HAP-1 (cell line): ENCODE data around the gene CHST9.

Source experiments
- DNase-seq, 2 experiments: peaks; one replicate each; pipeline ENCODE4 v3.0.0-alpha.2; 2016 to 2020; ENCODE audit warnings: low spot score in 2 of 2
- H3K27me3 ChIP-seq: fragments of 250-450 bp; sonication (Bioruptor Pico); 2 replicates; pipeline ENCODE4 v1.5.1; 2020; ENCODE audit warnings: low read depth, mild to moderate bottlenecking, moderate library complexity
- H3K36me3 ChIP-seq: fragments of 250-450 bp; sonication (Bioruptor Pico); replicated peaks from 2 replicates; pipeline ENCODE4 v1.5.1; 2020; ENCODE audit warnings: mild to moderate bottlenecking
- H3K4me1 ChIP-seq: fragments of 250-450 bp; sonication (Bioruptor Pico); 2 replicates; pipeline ENCODE4 v1.5.1; 2020; ENCODE audit warnings: mild to moderate bottlenecking
- H3K4me3 ChIP-seq: fragments of 250-450 bp; sonication (Bioruptor Pico); 2 replicates; pipeline ENCODE4 v1.5.1; 2020; ENCODE audit warnings: mild to moderate bottlenecking, moderate library complexity
- H3K9me3 ChIP-seq: fragments of 250-450 bp; sonication (Bioruptor Pico); 2 replicates; pipeline ENCODE4 v1.5.1; 2020; ENCODE audit warnings: mild to moderate bottlenecking, moderate library complexity
- in situ Hi-C: fragments of 300-500 bp; cut with MboI; formaldehyde crosslinking; loops from 3 replicates; pipeline ENCODE4 v1.14.3; 2020; ENCODE audit warnings: low sequenced_read_pairs, inconsistent platforms, mixed read lengths

Gene CHST9

GRCh38 chr18:27040796-27041195 lies 144.3 kb downstream of the CHST9 start:
- Histone ChIP-seq H3K4me3 (no peak overlapping the region), H3K9me3 (no peaks in the 10 kb centered on the region)
- DNase-seq = no peak

GRCh38 chr18:27033722-27034121 lies 151.4 kb downstream of the CHST9 start:
- Histone ChIP-seq H3K36me3 (no peaks in the 10 kb centered on the region), H3K27me3 (peaks cover 6% of the 10 kb centered on the region; the same call in 1 of the 2 replicates), H3K4me3 (no peak overlapping the region), H3K9me3 (no peaks in the 10 kb centered on the region), H3K4me1 (no peaks in the 10 kb centered on the region)
- no peak for DNase-seq
- in situ Hi-C loops = no loop called here

More at GRCh38 chr18:27040796-27041195, 144.3 kb downstream of the CHST9 start:
- peaks cover 9% of the 10 kb centered on the region for H3K27me3 ChIP-seq
- in situ Hi-C loops = no loop called here
- no peaks in the 10 kb centered on the region for H3K36me3 ChIP-seq
- no peaks in the 10 kb centered on the region for H3K4me1 ChIP-seq

GRCh38 chr18:27030421-27030820 lies 154.7 kb downstream of the CHST9 start:
- in situ Hi-C loops = no loop called here
- Histone ChIP-seq H3K4me3 (no peak overlapping the region), H3K27me3 (peaks cover 10% of the 10 kb centered on the region)

DNA sequence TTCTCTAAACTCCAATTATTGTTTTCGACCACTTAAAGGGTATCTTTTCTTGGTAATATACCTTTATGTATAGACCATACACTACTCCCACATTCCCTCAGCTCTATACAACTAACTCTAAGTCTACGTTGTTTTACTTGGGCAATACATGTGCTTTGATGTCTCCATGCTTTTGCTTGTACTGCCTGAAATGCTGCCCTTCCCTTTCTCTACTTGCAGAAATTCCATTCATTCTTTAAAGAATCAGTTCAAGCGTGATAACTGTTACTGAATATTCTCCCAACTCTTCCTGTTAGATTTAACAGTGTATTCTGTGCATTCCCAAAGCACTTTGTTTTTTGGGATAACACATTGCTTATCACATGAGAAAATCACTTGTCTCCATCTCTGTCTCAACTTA lies 162.6 kb downstream of the CHST9 start:
- H3K27me3 ChIP-seq = peaks cover 6% of the 10 kb centered on the region
- in situ Hi-C loops = no loop called here
- H3K36me3 ChIP-seq = no peaks in the 10 kb centered on the region
- no peak overlapping the region for H3K4me3 ChIP-seq
- H3K9me3 ChIP-seq = no peaks in the 10 kb centered on the region
- no peak for DNase-seq
- no peaks in the 10 kb centered on the region for H3K4me1 ChIP-seq

More at GRCh38 chr18:27030421-27030820, 154.7 kb downstream of the CHST9 start:
- H3K4me1 ChIP-seq = no peaks in the 10 kb centered on the region
- DNase-seq = no peak
- H3K9me3 ChIP-seq = no peaks in the 10 kb centered on the region
- no peaks in the 10 kb centered on the region for H3K36me3 ChIP-seq

GRCh38 chr18:27017901-27018500 lies 167.1 kb downstream of the CHST9 start:
- Histone ChIP-seq H3K4me1 (no peaks in the 10 kb centered on the region), H3K9me3 (no peaks in the 10 kb centered on the region), H3K27me3 (0 out of 2 replicates have a peak, but pooled peaks cover 3% of the 10 kb centered on the region), H3K4me3 (no peak overlapping the region), H3K36me3 (no peaks in the 10 kb centered on the region)
- in situ Hi-C loops = no loop called here
- no peak for DNase-seq

DNA sequence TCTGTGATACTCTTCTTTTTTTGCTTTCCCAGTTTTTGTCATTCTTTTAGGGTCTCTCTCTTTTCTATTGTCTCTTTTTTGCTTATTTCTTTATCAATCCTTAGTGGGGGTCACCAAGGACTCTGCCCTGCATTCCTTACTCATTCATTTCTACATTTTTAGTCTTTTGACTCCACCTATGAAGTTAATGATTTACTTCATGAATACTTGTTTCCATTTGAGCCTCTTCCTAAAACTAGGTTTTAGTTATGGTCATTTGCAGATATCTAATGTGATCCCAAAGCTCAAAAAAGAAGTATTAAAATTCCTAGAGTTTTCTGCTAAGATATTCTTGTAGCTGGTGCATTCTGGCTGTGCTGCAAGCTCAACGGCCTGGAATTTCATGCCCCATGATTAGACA lies 170.3 kb downstream of the CHST9 start:
- 0 out of 2 replicates have a peak, but pooled peaks cover 3% of the 10 kb centered on the region for H3K27me3 ChIP-seq
- no peaks in the 10 kb centered on the region for H3K9me3 ChIP-seq
- in situ Hi-C loops = no loop called here
- no peaks in the 10 kb centered on the region for H3K36me3 ChIP-seq
- H3K4me3 ChIP-seq = no peak overlapping the region
- no peak for DNase-seq
- no peaks in the 10 kb centered on the region for H3K4me1 ChIP-seq

DNA sequence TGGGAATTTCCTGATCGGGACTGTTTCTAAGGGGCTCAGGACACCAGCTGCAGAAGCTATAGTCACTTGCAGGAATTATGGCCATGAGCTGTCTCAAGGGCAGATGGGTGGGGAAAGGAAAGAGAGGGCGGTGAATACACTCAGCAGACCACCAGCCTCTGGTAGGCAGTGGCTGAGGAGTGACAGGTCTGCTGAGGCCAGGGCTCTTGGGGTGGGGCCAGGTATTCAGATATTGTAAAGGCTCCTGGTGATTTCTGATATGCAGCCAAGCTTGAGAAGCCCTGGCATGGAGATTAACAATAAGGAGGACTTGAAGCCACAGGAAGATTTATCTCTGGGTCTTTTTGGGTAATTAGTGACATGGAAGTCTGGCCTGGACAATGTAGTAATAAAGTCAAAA lies 174.3 kb downstream of the CHST9 start:
- Histone ChIP-seq H3K4me1 (peaks cover 4% of the 10 kb centered on the region), H3K4me3 (no peak overlapping the region), H3K9me3 (no peaks in the 10 kb centered on the region), H3K27me3 (no peaks in the 10 kb centered on the region), H3K36me3 (no peaks in the 10 kb centered on the region)
- in situ Hi-C loops = no loop called here
- no peak for DNase-seq

DNA sequence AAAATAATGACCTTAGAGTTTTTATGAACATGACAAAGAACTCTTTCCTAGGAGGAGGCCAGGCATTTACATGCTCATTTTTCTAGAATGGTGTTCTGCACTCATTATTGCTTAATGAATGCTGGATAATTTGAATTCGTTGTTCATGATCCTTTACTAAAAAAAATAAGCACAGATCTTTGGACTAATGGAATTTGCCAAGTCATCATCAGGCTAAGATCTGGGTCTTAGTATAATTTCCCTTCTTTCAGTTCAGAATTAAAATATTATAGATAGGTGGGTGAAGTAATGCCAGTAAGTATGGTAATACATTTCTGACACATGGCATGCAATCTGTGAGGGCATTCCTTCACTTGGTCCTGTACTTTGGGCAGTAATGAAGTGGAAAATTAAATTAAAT lies 175.8 kb downstream of the CHST9 start:
- no peak overlapping the region for H3K4me3 ChIP-seq
- in situ Hi-C loops = no loop called here
- H3K4me1 ChIP-seq = peaks cover 8% of the 10 kb centered on the region
- no peaks in the 10 kb centered on the region for H3K27me3 ChIP-seq
- H3K36me3 ChIP-seq = no peaks in the 10 kb centered on the region
- no peak for DNase-seq
- H3K9me3 ChIP-seq = no peaks in the 10 kb centered on the region

DNA sequence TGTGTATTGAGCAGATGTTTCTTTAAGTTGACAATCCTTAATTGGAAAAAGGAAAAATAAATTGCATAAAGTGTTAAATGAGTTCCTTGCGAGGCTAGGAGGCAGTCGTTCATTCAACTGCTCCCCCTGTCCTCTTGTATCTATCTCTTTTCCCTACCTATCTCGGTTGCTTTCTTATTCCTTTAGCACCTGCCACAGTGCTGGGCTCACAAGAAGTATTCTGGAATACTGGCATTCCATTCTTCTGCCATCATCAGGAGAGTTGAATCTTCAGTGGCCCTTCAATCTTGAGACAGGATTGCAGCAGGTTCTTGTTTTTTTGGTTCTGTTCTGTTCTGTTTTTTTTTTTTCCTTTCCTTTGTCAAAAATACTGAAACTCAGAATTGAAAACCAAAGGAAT lies 176.5 kb downstream of the CHST9 start:
- peaks cover 1% of the 10 kb centered on the region; the same call in 1 of the 2 replicates for H3K27me3 ChIP-seq
- no peaks in the 10 kb centered on the region for H3K9me3 ChIP-seq
- H3K4me1 ChIP-seq = peaks cover 12% of the 10 kb centered on the region
- DNase-seq = no peak
- H3K36me3 ChIP-seq = no peaks in the 10 kb centered on the region
- in situ Hi-C loops = no loop called here
- H3K4me3 ChIP-seq = no peak overlapping the region

DNA sequence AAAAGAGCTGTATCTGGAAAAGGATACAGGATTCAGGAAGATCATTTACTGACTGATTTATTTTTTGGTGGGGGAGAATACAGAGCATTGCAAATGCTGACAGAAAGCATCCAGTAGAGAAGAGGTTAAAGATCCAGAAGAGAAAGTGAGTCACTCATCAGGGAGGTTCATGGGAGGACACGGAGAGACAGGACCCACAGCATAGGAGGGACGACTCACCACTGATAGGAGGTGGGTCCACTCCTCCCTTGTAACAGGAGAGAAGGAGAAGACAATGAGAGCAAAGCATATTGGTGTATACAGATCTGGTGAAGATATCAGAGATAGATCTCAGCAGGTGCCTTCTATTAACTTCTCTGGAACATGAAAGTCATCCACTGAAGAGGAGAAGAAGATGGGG lies 177.2 kb downstream of the CHST9 start:
- no peak overlapping the region for H3K4me3 ChIP-seq
- H3K27me3 ChIP-seq = peaks cover 8% of the 10 kb centered on the region; the same call in 1 of the 2 replicates
- H3K36me3 ChIP-seq = no peaks in the 10 kb centered on the region
- peaks cover 14% of the 10 kb centered on the region for H3K4me1 ChIP-seq
- in situ Hi-C loops = no loop called here
- no peaks in the 10 kb centered on the region for H3K9me3 ChIP-seq
- no peak for DNase-seq

GRCh38 chr18:27005589-27005988 lies 179.5 kb downstream of the CHST9 start:
- DNase-seq = peak; percentile 14 to 34
- peaks cover 14% of the 10 kb centered on the region for H3K4me1 ChIP-seq
- in situ Hi-C loops = no loop called here

GRCh38 chr18:27004056-27004829 lies 180.9 kb downstream of the CHST9 start:
- no peaks in the 10 kb centered on the region for H3K36me3 ChIP-seq
- in situ Hi-C loops = no loop called here
- peak; percentile 59 to 73 for DNase-seq
- H3K4me3 ChIP-seq = no peak overlapping the region
- peaks cover 13% of the 10 kb centered on the region; the same call in 1 of the 2 replicates for H3K27me3 ChIP-seq
- peaks cover 10% of the 10 kb centered on the region for H3K4me1 ChIP-seq
- no peaks in the 10 kb centered on the region for H3K9me3 ChIP-seq

More at GRCh38 chr18:27005589-27005988, 179.5 kb downstream of the CHST9 start:
- no peaks in the 10 kb centered on the region for H3K9me3 ChIP-seq
- no peaks in the 10 kb centered on the region for H3K36me3 ChIP-seq
- H3K4me3 ChIP-seq = no peak overlapping the region
- H3K27me3 ChIP-seq = peaks cover 9% of the 10 kb centered on the region; the same call in 1 of the 2 replicates

GRCh38 chr18:26999797-27000196 lies 185.3 kb downstream of the CHST9 start:
- Histone ChIP-seq H3K4me1 (peaks cover 10% of the 10 kb centered on the region), H3K9me3 (no peaks in the 10 kb centered on the region), H3K4me3 (no peak overlapping the region), H3K27me3 (peaks cover 13% of the 10 kb centered on the region), H3K36me3 (no peaks in the 10 kb centered on the region)
- in situ Hi-C loops = loop anchor here (25.0 kb wide), 1 partner anchor 362 kb away; no protein-coding TSS in a partner anchor
- no peak for DNase-seq

DNA sequence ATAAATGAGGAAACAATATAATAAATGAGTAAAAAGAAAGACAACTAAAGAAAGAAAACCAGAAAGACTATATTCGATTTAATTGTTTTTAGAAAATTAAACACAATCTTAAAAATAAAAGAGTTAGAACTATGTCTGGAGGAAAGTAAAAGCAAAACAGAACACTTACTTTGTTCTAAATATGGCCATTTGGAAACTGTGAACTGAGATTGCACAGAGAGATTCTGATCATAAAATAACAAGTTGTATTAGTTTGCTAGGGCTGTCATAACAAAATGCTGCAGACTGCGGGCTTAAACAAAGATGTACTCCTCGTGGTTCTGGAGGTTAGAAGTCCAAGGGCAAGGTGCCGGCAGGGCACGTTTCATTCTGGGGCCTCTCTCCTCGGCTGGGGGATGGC lies 191.5 kb downstream of the CHST9 start:
- DNase-seq = no peak
- in situ Hi-C loops = loop anchor here (25.0 kb wide), 1 partner anchor 356 kb away; no protein-coding TSS in a partner anchor
- Histone ChIP-seq H3K4me1 (no peaks in the 10 kb centered on the region), H3K9me3 (no peaks in the 10 kb centered on the region), H3K36me3 (no peaks in the 10 kb centered on the region), H3K27me3 (no peaks in the 10 kb centered on the region; the same call in 1 of the 2 replicates), H3K4me3 (no peak overlapping the region)
